GM12875 (cell line): ENCODE measurements around the gene SLC51B.

Experiments used
- H3K4me3 ChIP-seq: one replicate; pipeline ENCODE4 v1.5.1; 2011; ENCODE audit warnings: low read depth, low read length, control low read depth
- TF ChIP-seq, protein P1 (sequence below): IDR thresholded peaks from 2 replicates; pipeline ENCODE4 v1.5.1; 2011; ENCODE audit warnings: low read depth, mild to moderate bottlenecking, control low read depth, inconsistent platforms, low read length, moderate library complexity, borderline replicate concordance; ENCODE audit not compliant: insufficient read depth

SLC51B gene

DNA sequence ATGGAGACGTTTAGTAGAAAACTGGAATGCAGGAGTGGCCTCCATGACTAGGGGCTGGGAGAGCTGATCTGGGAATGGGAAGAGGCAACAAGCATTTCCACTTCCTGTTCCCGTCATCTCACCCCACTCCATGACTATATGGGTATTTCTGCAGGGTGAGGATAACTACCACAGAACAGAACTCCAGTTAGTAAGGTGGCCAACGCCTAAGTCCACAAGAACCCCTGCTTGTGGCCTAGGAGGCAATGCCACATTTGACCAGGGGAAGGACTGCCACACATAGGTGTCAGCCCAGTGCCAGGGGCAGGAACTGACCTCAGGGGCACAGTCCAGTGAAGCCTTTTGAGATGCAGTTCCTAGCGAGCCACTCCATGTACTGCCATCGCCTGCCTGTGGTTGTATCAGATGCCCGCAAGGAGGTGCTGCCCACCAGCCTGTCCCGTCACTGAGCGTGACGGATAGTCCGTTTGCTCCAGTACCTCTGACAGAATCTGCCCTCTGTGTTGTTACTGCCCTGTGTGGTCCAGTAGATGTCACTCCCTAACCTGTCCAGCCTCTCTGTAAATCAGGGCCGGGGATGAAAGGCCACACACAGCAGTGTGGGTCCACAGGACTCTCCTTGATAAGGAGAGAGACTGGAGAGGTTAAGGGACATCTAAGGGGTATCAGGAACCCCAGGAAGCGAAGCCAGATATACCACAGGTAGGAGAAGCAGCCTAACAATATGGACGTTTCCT is 12.2 kb upstream of the SLC51B start:
- H3K4me3 ChIP-seq: no peak overlapping the region
- TF ChIP-seq, protein P1, sequence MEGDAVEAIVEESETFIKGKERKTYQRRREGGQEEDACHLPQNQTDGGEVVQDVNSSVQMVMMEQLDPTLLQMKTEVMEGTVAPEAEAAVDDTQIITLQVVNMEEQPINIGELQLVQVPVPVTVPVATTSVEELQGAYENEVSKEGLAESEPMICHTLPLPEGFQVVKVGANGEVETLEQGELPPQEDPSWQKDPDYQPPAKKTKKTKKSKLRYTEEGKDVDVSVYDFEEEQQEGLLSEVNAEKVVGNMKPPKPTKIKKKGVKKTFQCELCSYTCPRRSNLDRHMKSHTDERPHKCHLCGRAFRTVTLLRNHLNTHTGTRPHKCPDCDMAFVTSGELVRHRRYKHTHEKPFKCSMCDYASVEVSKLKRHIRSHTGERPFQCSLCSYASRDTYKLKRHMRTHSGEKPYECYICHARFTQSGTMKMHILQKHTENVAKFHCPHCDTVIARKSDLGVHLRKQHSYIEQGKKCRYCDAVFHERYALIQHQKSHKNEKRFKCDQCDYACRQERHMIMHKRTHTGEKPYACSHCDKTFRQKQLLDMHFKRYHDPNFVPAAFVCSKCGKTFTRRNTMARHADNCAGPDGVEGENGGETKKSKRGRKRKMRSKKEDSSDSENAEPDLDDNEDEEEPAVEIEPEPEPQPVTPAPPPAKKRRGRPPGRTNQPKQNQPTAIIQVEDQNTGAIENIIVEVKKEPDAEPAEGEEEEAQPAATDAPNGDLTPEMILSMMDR: peak; percentile 74

DNA sequence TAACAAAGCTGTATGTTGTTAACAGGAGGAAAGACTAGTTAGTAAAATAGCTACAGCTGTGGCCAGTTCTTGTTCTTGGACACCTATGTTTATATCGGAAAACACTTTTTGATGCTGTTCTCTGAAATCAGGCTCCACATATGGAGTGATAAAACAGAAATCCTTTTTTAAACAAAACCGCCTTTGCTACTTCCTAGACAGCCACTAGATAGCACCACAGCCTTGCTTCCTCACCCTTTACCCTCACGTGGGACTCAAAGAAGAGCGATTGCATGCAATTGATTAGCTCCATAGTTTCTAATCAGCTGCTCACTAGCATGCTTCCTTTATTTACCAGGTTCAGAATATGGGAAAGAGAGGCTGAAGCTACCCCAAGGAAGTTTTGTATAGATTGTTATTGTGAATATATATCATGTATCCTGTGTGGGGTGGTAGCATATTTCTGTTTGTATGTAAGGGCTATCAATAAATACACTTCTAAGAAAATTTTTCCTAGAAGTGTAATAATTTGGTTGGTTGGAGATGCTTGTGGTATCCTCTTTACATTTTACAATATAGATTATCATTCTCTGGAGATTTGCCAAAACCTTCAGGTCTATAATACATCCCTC is 11.4 kb upstream of the SLC51B start:
- TF ChIP-seq, protein P1: peak; percentile 62
- no peak overlapping the region for H3K4me3 ChIP-seq

- TF ChIP-seq, protein P1: no peak
- no peak overlapping the region for H3K4me3 ChIP-seq
Measured at GRCh38 chr15:65034719-65035118, 10.5 kb upstream of the SLC51B start.

DNA sequence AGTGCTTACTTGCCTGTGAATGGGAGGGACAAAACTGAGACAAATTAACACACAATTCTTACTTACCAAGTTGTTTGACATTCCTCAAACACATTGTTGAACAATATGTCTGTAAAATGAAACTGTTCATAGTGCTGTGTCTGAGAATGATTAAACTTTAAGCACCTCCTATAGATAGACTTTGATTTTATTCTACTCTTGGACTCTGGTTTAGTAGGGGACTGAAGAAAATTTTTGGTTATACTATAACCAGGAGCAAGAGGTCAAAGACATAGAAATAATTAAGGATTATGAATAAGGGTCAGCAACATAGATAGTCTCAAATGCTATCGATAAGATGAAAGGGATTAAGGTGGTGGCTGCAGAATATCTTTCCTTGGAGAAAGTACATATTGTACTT is 7.9 kb upstream of the SLC51B start:
- H3K4me3 ChIP-seq: no peak overlapping the region
- TF ChIP-seq, protein P1: no peak

DNA sequence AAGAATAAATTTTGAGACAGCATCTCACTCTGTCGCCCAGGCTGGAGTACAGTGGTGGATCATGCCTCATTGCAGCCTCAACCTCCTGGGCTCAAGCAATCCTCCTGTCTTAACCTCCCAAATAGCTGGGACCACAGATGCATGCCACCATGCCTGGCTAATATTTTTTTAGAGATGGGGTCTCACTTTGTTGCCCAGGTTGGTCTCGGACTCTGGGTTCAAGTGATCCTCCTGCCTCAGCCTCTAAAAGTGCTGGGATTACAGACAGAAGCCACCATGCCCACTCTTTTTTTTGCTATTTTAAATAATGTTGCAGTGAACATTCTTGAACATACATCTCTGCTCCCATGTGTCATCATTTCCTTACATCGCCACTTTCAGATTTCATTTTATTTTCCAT is 6.8 kb upstream of the SLC51B start:
- TF ChIP-seq, protein P1: no peak
- H3K4me3 ChIP-seq: no peak overlapping the region

DNA sequence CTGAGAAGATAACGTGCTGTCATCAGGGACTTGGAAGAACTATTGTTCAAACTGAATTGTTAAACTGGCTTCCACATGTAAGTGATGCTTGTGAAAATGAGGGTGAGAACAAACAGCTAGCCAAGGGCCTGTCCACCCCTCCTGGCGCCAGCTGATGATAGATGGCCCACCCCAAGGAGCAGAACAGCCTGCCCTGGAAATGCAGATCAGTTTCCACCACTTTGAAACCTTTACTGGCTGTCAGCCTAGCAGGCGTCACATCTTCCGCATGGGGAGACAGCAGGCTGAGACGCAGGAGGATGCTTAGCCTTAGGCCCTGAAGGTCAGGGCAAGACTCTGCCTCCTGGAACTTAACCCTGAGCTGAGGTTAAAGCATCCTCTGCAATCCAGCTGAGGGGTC is 6.4 kb upstream of the SLC51B start:
- H3K4me3 ChIP-seq: no peak overlapping the region
- TF ChIP-seq, protein P1: no peak

DNA sequence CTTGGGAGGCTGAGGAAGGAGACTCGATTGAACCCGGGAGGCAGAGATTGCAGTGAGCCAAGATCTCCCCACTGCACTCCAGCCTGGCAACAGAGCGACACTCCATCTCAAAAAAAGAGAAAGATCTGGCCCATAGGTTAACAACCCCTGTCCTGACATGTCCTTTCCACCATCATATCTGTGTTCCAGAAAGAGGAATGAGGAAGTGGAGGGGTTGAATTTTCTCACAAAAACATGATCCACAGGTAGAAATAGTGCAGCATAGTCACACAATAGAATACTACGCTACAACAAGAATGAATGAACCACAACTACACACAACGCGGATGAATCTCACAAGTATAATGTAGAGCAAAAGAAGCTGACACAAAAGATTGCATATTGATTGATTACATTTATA is 4.7 kb upstream of the SLC51B start:
- no peak overlapping the region for H3K4me3 ChIP-seq
- TF ChIP-seq, protein P1: no peak
